NCI-H2196 (cell line): ENCODE measurements around the gene PEAK3.

Experiments
- DNase-seq: peaks from one replicate; lab custom pipeline; 2025; ENCODE audit not compliant: unreplicated experiment; lab: John Stamatoyannopoulos, UW

PEAK3 gene

GRCh38 chr19:2271234-2272103, 10.5 kb downstream of the PEAK3 start:
- no peak for DNase-seq

GRCh38 chr19:2270423-2271233, 11.3 kb downstream of the PEAK3 start:
- DNase-seq: peak; percentile 34

GRCh38 chr19:2270157-2270422, 11.9 kb downstream of the PEAK3 start:
- DNase-seq: no peak

- peak; percentile 95 for DNase-seq
Observed at GRCh38 chr19:2269244-2270156, 12.5 kb downstream of the PEAK3 start.

- no peak for DNase-seq
Observed at GRCh38 chr19:2268861-2269243, 13.1 kb downstream of the PEAK3 start.

GRCh38 chr19:2268480-2268830, 13.5 kb downstream of the PEAK3 start:
- DNase-seq: no peak

GRCh38 chr19:2266183-2266993, 15.6 kb downstream of the PEAK3 start:
- peak; percentile 66 for DNase-seq

GRCh38 chr19:2261438-2262172, 20.4 kb downstream of the PEAK3 start:
- DNase-seq: no peak

- DNase-seq: no peak
Observed at GRCh38 chr19:2260341-2260805, 21.6 kb downstream of the PEAK3 start.

GRCh38 chr19:2259336-2259735, 22.6 kb downstream of the PEAK3 start:
- no peak for DNase-seq

GRCh38 chr19:2255982-2256685, 25.8 kb downstream of the PEAK3 start, which contains the start of gene JSRP1:
TSS of gene JSRP1 (minus strand) at chr19:2256417. CDS start at chr19:2255314, 1,103 bp downstream.
- DNase-seq: no peak

GRCh38 chr19:2255112-2255845, 26.7 kb downstream of the PEAK3 start:
- DNase-seq: no peak

GRCh38 chr19:2254064-2254872, 27.7 kb downstream of the PEAK3 start:
- no peak for DNase-seq

GRCh38 chr19:2253106-2254063, 28.6 kb downstream of the PEAK3 start:
- no peak for DNase-seq

- no peak for DNase-seq
Observed at GRCh38 chr19:2252797-2253105, 29.2 kb downstream of the PEAK3 start.

GRCh38 chr19:2252055-2252796, 29.7 kb downstream of the PEAK3 start:
- no peak for DNase-seq
